Measurements from ENCODE around the gene OR9A4.

Gene OR9A4

GRCh38 chr7:141916099-141916498 lies at the start of gene OR9A4:
TSS of gene OR9A4 (plus strand) at chr7:141916399. CDS start at chr7:141918876, 2,477 bp downstream.
- Histone ChIP-seq H3K4me1 (no peaks in the 10 kb centered on the region), H3K79me2 (no peaks in the 10 kb centered on the region), H3K9me3 (ENCODE audit: control insufficient read depth, low read length) (no peaks in the 10 kb centered on the region), H3K9ac (no peak within 1 kb of the TSS), H3K27me3 (ENCODE audit: control insufficient read depth, insufficient read depth, low read length) (no peaks in the 10 kb centered on the region), H3K4me3 (ENCODE audit: low read depth, low read length) (no peak within 1 kb of the TSS), H3K4me2 (ENCODE audit: low read length) (no peak within 1 kb of the TSS), H3K27ac (no peak within 1 kb of the TSS), H2AFZ (no peak within 1 kb of the TSS), H3K36me3 (ENCODE audit: control insufficient read depth, insufficient read depth, low read length) (no peaks in the 10 kb centered on the region)
- TF ChIP-seq CTCF (IDR thresholded peaks at IDR 0.05): no peak

- Histone ChIP-seq H3K27ac (no peak overlapping the region), H3K9ac (no peak overlapping the region), H3K36me3 (ENCODE audit: control insufficient read depth, insufficient read depth, low read length) (no peaks in the 10 kb centered on the region), H3K4me3 (ENCODE audit: low read depth, low read length) (no peak overlapping the region), H3K4me1 (no peaks in the 10 kb centered on the region), H3K4me2 (ENCODE audit: low read length) (no peak overlapping the region), H3K27me3 (ENCODE audit: control insufficient read depth, insufficient read depth, low read length) (no peaks in the 10 kb centered on the region), H3K79me2 (no peaks in the 10 kb centered on the region), H3K9me3 (ENCODE audit: control insufficient read depth, low read length) (no peaks in the 10 kb centered on the region), H2AFZ (no peak overlapping the region)
- no peak for TF ChIP-seq CTCF (IDR thresholded peaks at IDR 0.05)
These were observed 49.2 kb upstream of the OR9A4 start for GRCh38 chr7:141866974-141867373.

- H3K9ac ChIP-seq: no peak overlapping the region
- no peaks in the 10 kb centered on the region for H3K9me3 ChIP-seq (ENCODE audit: control insufficient read depth, low read length)
- H3K79me2 ChIP-seq: no peaks in the 10 kb centered on the region
- TF ChIP-seq CTCF (IDR thresholded peaks at IDR 0.05): no peak
- no peak overlapping the region for H2AFZ ChIP-seq
- H3K4me1 ChIP-seq: no peaks in the 10 kb centered on the region
- no peaks in the 10 kb centered on the region for H3K36me3 ChIP-seq (ENCODE audit: control insufficient read depth, insufficient read depth, low read length)
- no peak overlapping the region for H3K4me3 ChIP-seq (ENCODE audit: low read depth, low read length)
- H3K27me3 ChIP-seq (ENCODE audit: control insufficient read depth, insufficient read depth, low read length): no peaks in the 10 kb centered on the region
- no peak overlapping the region for H3K4me2 ChIP-seq (ENCODE audit: low read length)
- no peak overlapping the region for H3K27ac ChIP-seq
These were observed 43.3 kb upstream of the OR9A4 start for GRCh38 chr7:141872931-141873330.

- no peaks in the 10 kb centered on the region for H3K9me3 ChIP-seq (ENCODE audit: control insufficient read depth, low read length)
These were observed 41.4 kb upstream of the OR9A4 start for GRCh38 chr7:141874787-141875186.

More at GRCh38 chr7:141874787-141875186, 41.4 kb upstream of the OR9A4 start:
- H2AFZ ChIP-seq: no peak overlapping the region
- no peaks in the 10 kb centered on the region for H3K4me1 ChIP-seq
- no peak overlapping the region for H3K4me2 ChIP-seq (ENCODE audit: low read length)
- no peaks in the 10 kb centered on the region for H3K79me2 ChIP-seq
- H3K9ac ChIP-seq: no peak overlapping the region
- no peaks in the 10 kb centered on the region for H3K36me3 ChIP-seq (ENCODE audit: control insufficient read depth, insufficient read depth, low read length)
- no peak for TF ChIP-seq CTCF (IDR thresholded peaks at IDR 0.05)
- no peak overlapping the region for H3K4me3 ChIP-seq (ENCODE audit: low read depth, low read length)
- H3K27ac ChIP-seq: no peak overlapping the region
- H3K27me3 ChIP-seq (ENCODE audit: control insufficient read depth, insufficient read depth, low read length): no peaks in the 10 kb centered on the region
